GM18502 (cell line): ENCODE data around the gene LYPD6B.

Experiments used
- ATAC-seq: cut with Tn5 transposase; IDR thresholded peaks from one replicate; pipeline ENCODE4 v1.9.1; 2021; ENCODE audit warnings: mild to moderate bottlenecking; ENCODE audit not compliant: unreplicated experiment, poor library complexity

LYPD6B gene

GRCh38 chr2:149152469-149152953, 114.0 kb downstream of the LYPD6B start:
- ATAC-seq: no peak

- no peak for ATAC-seq
These were observed 116.9 kb downstream of the LYPD6B start for GRCh38 chr2:149155196-149155969.

- ATAC-seq: no peak
These were observed 117.5 kb downstream of the LYPD6B start for GRCh38 chr2:149155988-149156387.

- ATAC-seq: no peak
These were observed 118.7 kb downstream of the LYPD6B start for GRCh38 chr2:149156971-149157740.

GRCh38 chr2:149158957-149159356, 120.5 kb downstream of the LYPD6B start:
- no peak for ATAC-seq

GRCh38 chr2:149160195-149160594, 121.7 kb downstream of the LYPD6B start:
- ATAC-seq: no peak

- peak; percentile 98 for ATAC-seq
These were observed 122.3 kb downstream of the LYPD6B start for GRCh38 chr2:149160701-149161217.

GRCh38 chr2:149161481-149162225, 123.2 kb downstream of the LYPD6B start:
- no peak for ATAC-seq

GRCh38 chr2:149164296-149164695, 125.8 kb downstream of the LYPD6B start:
- ATAC-seq: no peak

- ATAC-seq: no peak
These were observed 126.3 kb downstream of the LYPD6B start for GRCh38 chr2:149164827-149165226.

GRCh38 chr2:149167001-149167780, 128.7 kb downstream of the LYPD6B start:
- ATAC-seq: peak; percentile 90

GRCh38 chr2:149167941-149168340, 129.4 kb downstream of the LYPD6B start:
- ATAC-seq: no peak

- no peak for ATAC-seq
These were observed 131.2 kb downstream of the LYPD6B start for GRCh38 chr2:149169656-149170055.

GRCh38 chr2:149170156-149170555, 131.7 kb downstream of the LYPD6B start:
- no peak for ATAC-seq

- no peak for ATAC-seq
These were observed 132.4 kb downstream of the LYPD6B start for GRCh38 chr2:149170911-149171310.

- no peak for ATAC-seq
These were observed 134.7 kb downstream of the LYPD6B start for GRCh38 chr2:149173220-149173619.

GRCh38 chr2:149175956-149176355, 137.5 kb downstream of the LYPD6B start:
- no peak for ATAC-seq

- ATAC-seq: no peak
These were observed 140.1 kb downstream of the LYPD6B start for GRCh38 chr2:149178612-149179011.

GRCh38 chr2:149180226-149180875, 141.9 kb downstream of the LYPD6B start:
- ATAC-seq: no peak
